ENCODE measurements around the gene OR10A6. TPM values are rescaled to one million over a fixed set of nuclear protein-coding genes. Genes with fewer than 3 reads are reported as not detected.

The OR10A6 gene, protein sequence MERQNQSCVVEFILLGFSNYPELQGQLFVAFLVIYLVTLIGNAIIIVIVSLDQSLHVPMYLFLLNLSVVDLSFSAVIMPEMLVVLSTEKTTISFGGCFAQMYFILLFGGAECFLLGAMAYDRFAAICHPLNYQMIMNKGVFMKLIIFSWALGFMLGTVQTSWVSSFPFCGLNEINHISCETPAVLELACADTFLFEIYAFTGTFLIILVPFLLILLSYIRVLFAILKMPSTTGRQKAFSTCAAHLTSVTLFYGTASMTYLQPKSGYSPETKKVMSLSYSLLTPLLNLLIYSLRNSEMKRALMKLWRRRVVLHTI
- total RNA-seq = not detected
- not detected for polyA plus RNA-seq

DNA sequence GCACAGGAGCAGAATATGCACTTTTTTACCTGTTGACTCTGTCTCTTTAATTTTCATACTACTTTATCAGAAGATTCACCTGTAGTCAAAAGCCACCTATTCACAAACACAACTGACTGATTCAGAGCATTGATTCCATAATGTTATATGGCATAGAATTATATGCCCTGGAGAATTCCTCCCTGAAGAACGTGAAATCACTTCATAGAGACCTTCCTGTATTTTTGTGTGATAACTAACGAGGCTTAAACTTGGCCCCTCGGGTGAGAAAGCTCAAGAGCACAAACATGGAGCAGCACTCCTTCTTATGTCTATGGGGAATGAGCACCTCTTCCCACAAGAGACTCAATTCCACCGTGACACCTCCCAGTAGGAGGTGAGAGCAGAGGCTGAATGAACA, at the start of gene OR10A6:
Gene OR10A6 (minus strand): TSS at position 101 of the 400 bp plus-strand sequence. CDS start 2,606 bp downstream, outside the sequence.
- no peak within 1 kb of the TSS for H3K27ac ChIP-seq (ENCODE audit: low read depth, low read length)
- no peaks in the 10 kb centered on the region for H3K36me3 ChIP-seq (ENCODE audit: insufficient read depth, low read length)
- DNase-seq = no peak
- H3K27me3 Mint-ChIP-seq = peaks cover 13 to 39% of the 10 kb centered on the region in 2 donors
- no peak within 1 kb of the TSS for H3K4me3 ChIP-seq (ENCODE audit: low read length in 2 of 2)
- no peaks in the 10 kb centered on the region for H3K4me1 ChIP-seq (ENCODE audit: insufficient read depth, low read length)
- H3K27me3 ChIP-seq (ENCODE audit: insufficient read depth, low read length) = no peaks in the 10 kb centered on the region
- intact Hi-C loops (cut with micrococcal nuclease) = no loop called here
- H3K4me3 Mint-ChIP-seq = no peak within 1 kb of the TSS
- POLR2A ChIA-PET (ENCODE audit: partially characterized antibody) = no interaction called here
- H3K4me1 Mint-ChIP-seq = no peaks in the 10 kb centered on the region
- no peaks in the 10 kb centered on the region for H3K36me3 Mint-ChIP-seq
- CTCF ChIA-PET (ENCODE audit: partially characterized antibody) = no interaction called here
- no peaks in the 10 kb centered on the region for H3K9me3 ChIP-seq (ENCODE audit: control insufficient read depth in 1 of 2, low read length in 2 of 2)
- H3K9me3 Mint-ChIP-seq = peaks cover 0 to 7% (median under 1%) of the 10 kb centered on the region in 8 donors
- H3K27ac Mint-ChIP-seq = no peak within 1 kb of the TSS

DNA sequence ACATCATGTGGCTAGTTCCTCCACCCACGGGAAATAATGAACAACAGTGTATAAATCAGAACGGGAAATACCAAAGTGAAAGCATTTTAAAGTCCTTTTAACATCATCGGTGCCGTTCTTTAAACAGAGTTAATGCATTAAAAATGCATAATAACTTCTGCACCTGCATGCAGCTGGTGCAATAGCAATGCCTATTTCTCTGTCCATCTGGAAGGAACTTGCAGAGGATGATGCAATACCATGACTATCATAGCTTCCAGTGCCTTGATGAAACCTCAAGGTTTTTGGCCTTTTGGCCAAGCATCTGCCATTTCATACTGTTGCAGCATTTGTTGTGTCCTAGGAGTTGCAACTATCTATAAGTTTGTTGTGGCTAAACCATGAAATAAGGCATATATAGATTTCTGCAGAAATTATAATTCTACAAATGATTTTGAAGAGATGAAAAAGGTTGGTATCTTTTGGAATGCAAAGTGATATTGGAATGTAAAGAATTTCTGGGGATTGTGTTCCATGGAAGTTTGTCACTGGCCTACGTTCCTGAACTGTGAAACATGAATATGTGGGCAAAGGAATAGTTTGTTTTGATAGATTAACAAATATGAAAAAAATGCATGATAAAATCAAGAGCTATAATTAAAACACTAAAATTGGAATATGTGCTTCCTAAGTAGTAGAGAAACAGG, 46.3 kb upstream of the OR10A6 start:
- ChIA-PET POLR2A (ENCODE audit: partially characterized antibody) (no interaction called here), CTCF (ENCODE audit: partially characterized antibody) (interaction anchor here (6.0 kb wide), 1 partner anchor 9 kb away, joined by 26 read pairs; the partner anchor contains the start of gene EIF3F)
- Histone ChIP-seq H3K27me3 (ENCODE audit: insufficient read depth, low read length) (no peaks in the 10 kb centered on the region), H3K9me3 (ENCODE audit: control insufficient read depth in 1 of 2, low read length in 2 of 2) (no peaks in the 10 kb centered on the region), H3K27ac (ENCODE audit: low read depth, low read length) (no peak overlapping the region), H3K36me3 (ENCODE audit: insufficient read depth, low read length) (no peaks in the 10 kb centered on the region), H3K4me3 (ENCODE audit: low read length in 2 of 2) (no peak overlapping the region), H3K4me1 (ENCODE audit: insufficient read depth, low read length) (no peaks in the 10 kb centered on the region)
- intact Hi-C loops (cut with micrococcal nuclease) = no loop called here
- H3K9me3 Mint-ChIP-seq = no peaks in the 10 kb centered on the region
- no peak for DNase-seq
- no peaks in the 10 kb centered on the region for H3K36me3 Mint-ChIP-seq
- peaks cover 4 to 12% of the 10 kb centered on the region in 2 donors for H3K27me3 Mint-ChIP-seq
- no peaks in the 10 kb centered on the region for H3K4me1 Mint-ChIP-seq
- no peak overlapping the region for H3K27ac Mint-ChIP-seq
- H3K4me3 Mint-ChIP-seq = no peak overlapping the region

DNA sequence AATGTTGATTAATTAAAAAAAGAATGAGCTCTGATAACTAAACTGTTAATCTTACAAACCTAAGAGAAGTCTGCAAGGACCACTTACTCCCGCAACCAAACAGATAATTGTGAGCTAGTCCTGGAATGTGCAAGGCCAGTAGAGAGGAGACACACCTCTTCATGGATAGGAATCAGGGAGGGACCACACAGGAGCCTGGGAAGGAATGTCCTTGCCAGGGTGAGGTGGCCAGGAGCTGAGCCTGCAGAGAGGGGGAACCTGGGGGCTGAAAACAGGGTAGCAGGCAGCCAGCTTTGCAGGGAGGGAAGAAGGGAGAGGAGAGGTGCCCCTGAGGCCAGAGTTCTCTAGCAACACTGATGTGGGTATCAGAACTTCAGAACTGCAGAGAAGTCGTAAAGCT, 43.6 kb upstream of the OR10A6 start:
- intact Hi-C loops (cut with micrococcal nuclease) = no loop called here
- no peak overlapping the region for H3K4me3 ChIP-seq (ENCODE audit: low read length in 2 of 2)

DNA sequence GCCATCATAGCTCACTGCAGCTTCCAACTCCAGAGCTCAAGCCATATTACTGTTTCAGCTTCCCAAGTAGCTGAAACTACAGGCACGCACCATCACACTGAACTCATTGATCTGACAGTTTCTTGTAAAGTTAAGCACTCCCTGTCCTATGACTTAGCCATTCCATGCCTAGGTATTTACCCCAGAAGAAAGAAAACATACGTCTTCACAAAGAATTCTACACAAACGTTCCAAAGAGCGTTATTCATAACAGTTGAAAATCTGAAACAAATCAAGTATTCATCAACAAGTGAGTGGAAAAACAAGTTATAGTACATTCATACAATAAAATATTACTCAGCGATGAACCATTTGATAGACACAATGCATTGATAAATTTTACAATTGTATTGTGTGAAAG, 41.9 kb upstream of the OR10A6 start:
- ChIA-PET CTCF (ENCODE audit: partially characterized antibody) (interaction anchor here (6.0 kb wide), 1 partner anchor 13 kb away, joined by 26 read pairs; the partner anchor contains the start of gene EIF3F), POLR2A (ENCODE audit: partially characterized antibody) (no interaction called here)
- peaks cover 12 to 15% of the 10 kb centered on the region in 2 donors for H3K27me3 Mint-ChIP-seq
- no peak overlapping the region for H3K27ac Mint-ChIP-seq
- no peaks in the 10 kb centered on the region for H3K4me1 Mint-ChIP-seq
- Histone ChIP-seq H3K27ac (ENCODE audit: low read depth, low read length) (no peak overlapping the region), H3K27me3 (ENCODE audit: insufficient read depth, low read length) (no peaks in the 10 kb centered on the region), H3K4me1 (ENCODE audit: insufficient read depth, low read length) (no peaks in the 10 kb centered on the region), H3K4me3 (ENCODE audit: low read length in 2 of 2) (no peak overlapping the region), H3K9me3 (ENCODE audit: control insufficient read depth in 1 of 2, low read length in 2 of 2) (no peaks in the 10 kb centered on the region), H3K36me3 (ENCODE audit: insufficient read depth, low read length) (no peaks in the 10 kb centered on the region)
- no peaks in the 10 kb centered on the region for H3K9me3 Mint-ChIP-seq
- H3K4me3 Mint-ChIP-seq = no peak overlapping the region
- intact Hi-C loops (cut with micrococcal nuclease) = no loop called here
- no peak for DNase-seq
- no peaks in the 10 kb centered on the region for H3K36me3 Mint-ChIP-seq

More for the DNA sequence above, 43.6 kb upstream of the OR10A6 start:
- no peaks in the 10 kb centered on the region for H3K27me3 ChIP-seq (ENCODE audit: insufficient read depth, low read length)
- H3K9me3 ChIP-seq (ENCODE audit: control insufficient read depth in 1 of 2, low read length in 2 of 2) = no peaks in the 10 kb centered on the region
- ChIA-PET POLR2A (ENCODE audit: partially characterized antibody) (no interaction called here), CTCF (ENCODE audit: partially characterized antibody) (interaction anchor here (6.0 kb wide), 1 partner anchor 12 kb away, joined by 26 read pairs; the partner anchor contains the start of gene EIF3F)
- H3K4me3 Mint-ChIP-seq = no peak overlapping the region
- H3K27ac ChIP-seq (ENCODE audit: low read depth, low read length) = no peak overlapping the region
- H3K4me1 ChIP-seq (ENCODE audit: insufficient read depth, low read length) = no peaks in the 10 kb centered on the region
- no peak for DNase-seq
- no peaks in the 10 kb centered on the region for H3K36me3 ChIP-seq (ENCODE audit: insufficient read depth, low read length)
- H3K27ac Mint-ChIP-seq = no peak overlapping the region
- no peaks in the 10 kb centered on the region for H3K9me3 Mint-ChIP-seq
- no peaks in the 10 kb centered on the region for H3K4me1 Mint-ChIP-seq
- no peaks in the 10 kb centered on the region for H3K36me3 Mint-ChIP-seq
- H3K27me3 Mint-ChIP-seq = peaks cover 12 to 13% of the 10 kb centered on the region in 2 donors

DNA sequence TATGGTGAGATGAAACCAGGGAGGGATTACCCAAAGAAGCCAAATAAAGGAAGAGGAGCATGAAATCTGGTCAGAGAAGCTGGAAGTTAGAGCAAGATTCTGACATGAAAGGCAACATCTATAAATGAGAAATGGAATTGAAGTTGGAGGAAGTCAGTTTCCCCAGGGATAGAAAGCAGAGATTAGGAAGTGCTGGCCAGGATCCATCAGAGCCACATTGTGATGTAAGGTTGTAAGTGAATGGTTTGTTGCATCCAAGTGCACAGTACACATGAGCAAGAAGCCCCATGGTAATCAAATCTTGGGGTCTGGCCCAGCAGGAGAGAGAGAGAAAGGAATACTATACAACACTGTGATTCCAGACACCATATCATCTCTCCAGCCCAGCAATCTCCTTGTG, 40.8 kb upstream of the OR10A6 start:
- peaks cover 12 to 15% of the 10 kb centered on the region in 2 donors for H3K27me3 Mint-ChIP-seq
- H3K27ac ChIP-seq (ENCODE audit: low read depth, low read length) = no peak overlapping the region
- no peaks in the 10 kb centered on the region for H3K36me3 ChIP-seq (ENCODE audit: insufficient read depth, low read length)
- no peak overlapping the region for H3K4me3 ChIP-seq (ENCODE audit: low read length in 2 of 2)
- no peaks in the 10 kb centered on the region for H3K4me1 Mint-ChIP-seq
- DNase-seq = no peak
- no peaks in the 10 kb centered on the region for H3K36me3 Mint-ChIP-seq
- H3K27me3 ChIP-seq (ENCODE audit: insufficient read depth, low read length) = no peaks in the 10 kb centered on the region
- H3K4me3 Mint-ChIP-seq = no peak overlapping the region
- intact Hi-C loops (cut with micrococcal nuclease) = no loop called here
- no peaks in the 10 kb centered on the region for H3K4me1 ChIP-seq (ENCODE audit: insufficient read depth, low read length)
- ChIA-PET POLR2A (ENCODE audit: partially characterized antibody) (no interaction called here), CTCF (ENCODE audit: partially characterized antibody) (no interaction called here)
- H3K27ac Mint-ChIP-seq = peak overlapping the region in 1 of 7 donors; percentile 20
- no peaks in the 10 kb centered on the region for H3K9me3 ChIP-seq (ENCODE audit: control insufficient read depth in 1 of 2, low read length in 2 of 2)
- H3K9me3 Mint-ChIP-seq = no peaks in the 10 kb centered on the region

DNA sequence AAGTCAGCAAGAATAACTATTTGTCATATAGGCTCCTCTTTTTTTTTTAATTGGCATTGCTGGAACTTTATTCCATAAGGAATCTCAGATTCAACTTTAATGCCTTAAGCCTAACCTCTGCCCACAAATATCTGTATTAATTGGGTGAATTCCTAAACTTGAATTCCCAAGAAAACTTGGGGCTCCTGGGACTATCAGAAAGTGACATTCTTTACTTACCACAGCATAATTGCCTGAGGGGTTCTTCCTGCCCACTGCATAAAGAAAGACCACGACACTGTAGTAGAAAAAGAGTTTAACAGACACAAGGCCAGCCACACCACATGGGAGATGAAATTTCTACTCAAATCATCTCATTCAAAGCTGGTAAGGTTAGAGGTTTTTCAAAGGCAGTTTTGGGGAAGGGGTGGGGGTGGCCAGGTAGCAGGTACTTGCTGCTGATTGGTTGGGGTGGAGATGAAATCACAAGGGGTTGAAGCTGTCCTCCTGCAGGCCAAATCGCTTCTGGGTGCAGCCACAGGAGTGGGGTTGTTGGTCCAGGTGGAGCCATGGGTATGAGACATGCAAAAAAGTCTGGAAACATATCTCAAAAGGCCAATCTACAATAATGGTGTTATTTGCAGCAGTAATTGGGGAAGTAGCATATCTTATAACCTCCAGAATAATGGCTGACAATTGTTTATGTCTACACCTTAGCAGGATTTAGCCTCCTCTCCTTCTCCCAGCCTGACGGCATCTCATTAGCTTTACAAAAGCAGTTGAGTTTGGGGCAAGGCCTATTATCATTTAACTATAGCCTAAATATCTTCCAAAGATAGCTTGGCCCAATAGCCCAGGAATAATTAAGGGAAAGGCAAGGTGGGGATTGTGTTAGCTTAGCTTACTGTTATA, 38.9 kb upstream of the OR10A6 start:
- H3K36me3 Mint-ChIP-seq = no peaks in the 10 kb centered on the region
- H3K9me3 Mint-ChIP-seq = no peaks in the 10 kb centered on the region
- CTCF ChIA-PET (ENCODE audit: partially characterized antibody) = no interaction called here
- no peaks in the 10 kb centered on the region for H3K4me1 Mint-ChIP-seq
- H3K27ac ChIP-seq (ENCODE audit: low read depth, low read length) = no peak overlapping the region
- POLR2A ChIA-PET (ENCODE audit: partially characterized antibody) = no interaction called here
- intact Hi-C loops (cut with micrococcal nuclease) = no loop called here
- no peaks in the 10 kb centered on the region for H3K9me3 ChIP-seq (ENCODE audit: control insufficient read depth in 1 of 2, low read length in 2 of 2)
- no peaks in the 10 kb centered on the region for H3K36me3 ChIP-seq (ENCODE audit: insufficient read depth, low read length)
- no peak overlapping the region for H3K4me3 Mint-ChIP-seq
- H3K27me3 ChIP-seq (ENCODE audit: insufficient read depth, low read length) = no peaks in the 10 kb centered on the region
- peaks cover 11 to 15% of the 10 kb centered on the region in 2 donors for H3K27me3 Mint-ChIP-seq
- H3K4me1 ChIP-seq (ENCODE audit: insufficient read depth, low read length) = no peaks in the 10 kb centered on the region
- no peak for DNase-seq
- H3K4me3 ChIP-seq (ENCODE audit: low read length in 2 of 2) = no peak overlapping the region
- no peak overlapping the region for H3K27ac Mint-ChIP-seq

DNA sequence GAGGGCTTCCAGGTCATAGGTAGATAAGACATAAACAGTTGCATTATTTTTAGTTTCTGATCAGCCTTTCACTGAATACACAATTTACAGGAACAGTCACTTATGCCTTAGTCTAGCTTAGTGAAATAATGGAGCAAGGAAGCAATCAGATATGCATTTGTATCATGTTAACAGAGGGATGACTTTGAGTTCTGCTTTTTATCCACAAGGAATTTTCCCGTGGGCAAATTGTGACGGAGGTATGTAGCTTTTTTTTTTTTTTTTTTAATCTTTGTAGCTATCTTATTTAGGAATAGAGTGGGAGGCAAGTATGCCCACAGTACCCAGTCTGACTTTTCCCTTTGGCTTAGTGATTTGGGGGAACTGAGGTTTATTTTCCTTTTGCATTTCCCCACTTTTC, 37.6 kb upstream of the OR10A6 start:
- Mint-ChIP-seq H3K27ac (no peak overlapping the region), H3K9me3 (peaks cover 0 to 2% (median 0%) of the 10 kb centered on the region in 8 donors), H3K36me3 (no peaks in the 10 kb centered on the region), H3K4me1 (no peaks in the 10 kb centered on the region), H3K27me3 (peaks cover 8 to 15% of the 10 kb centered on the region in 2 donors), H3K4me3 (no peak overlapping the region)
- H3K36me3 ChIP-seq (ENCODE audit: insufficient read depth, low read length) = no peaks in the 10 kb centered on the region
- H3K9me3 ChIP-seq (ENCODE audit: control insufficient read depth in 1 of 2, low read length in 2 of 2) = no peaks in the 10 kb centered on the region
- H3K27me3 ChIP-seq (ENCODE audit: insufficient read depth, low read length) = no peaks in the 10 kb centered on the region
- ChIA-PET POLR2A (ENCODE audit: partially characterized antibody) (no interaction called here), CTCF (ENCODE audit: partially characterized antibody) (no interaction called here)
- H3K27ac ChIP-seq (ENCODE audit: low read depth, low read length) = no peak overlapping the region
- no peak overlapping the region for H3K4me3 ChIP-seq (ENCODE audit: low read length in 2 of 2)
- intact Hi-C loops (cut with micrococcal nuclease) = no loop called here
- no peak for DNase-seq
- no peaks in the 10 kb centered on the region for H3K4me1 ChIP-seq (ENCODE audit: insufficient read depth, low read length)

All from CD4-positive, alpha-beta memory T cell (primary cell).